ENCODE data around the gene CCDC171.

CCDC171 gene

GRCh38 chr9:15885464-15885863, 332.6 kb downstream of the CCDC171 start:
- Histone ChIP-seq H3K27me3 (ENCODE audit: low read depth, low read length) (no peaks in the 10 kb centered on the region), H3K36me3 (replicated peaks; ENCODE audit: low read depth, low read length) (no peaks in the 10 kb centered on the region), H3K79me2 (ENCODE audit: low read length) (no peaks in the 10 kb centered on the region), H4K20me1 (ENCODE audit: insufficient read depth, low read length) (no peaks in the 10 kb centered on the region), H3K9me3 (ENCODE audit: insufficient read depth, low read length) (no peaks in the 10 kb centered on the region), H3K4me1 (ENCODE audit: low read length) (no peaks in the 10 kb centered on the region), H3K9ac (ENCODE audit: low read length) (no peak overlapping the region), H2AFZ (ENCODE audit: low read depth, low read length) (no peak overlapping the region), H3K4me3 (ENCODE audit: low read length) (no peak overlapping the region), H3K4me2 (ENCODE audit: low read length) (no peak overlapping the region), H3K27ac (ENCODE audit: low read length) (no peak overlapping the region)
- TF ChIP-seq CTCF (IDR thresholded peaks at IDR 0.05; ENCODE audit: low read depth, low read length) (no peak), EZH2phosphoT487 (IDR thresholded peaks at IDR 0.05; ENCODE audit: low read depth) (no peak)

GRCh38 chr9:15889555-15889954, 336.7 kb downstream of the CCDC171 start:
- Histone ChIP-seq H3K9me3 (ENCODE audit: insufficient read depth, low read length) (no peaks in the 10 kb centered on the region), H3K79me2 (ENCODE audit: low read length) (no peaks in the 10 kb centered on the region), H3K27me3 (ENCODE audit: low read depth, low read length) (no peaks in the 10 kb centered on the region), H3K36me3 (replicated peaks; ENCODE audit: low read depth, low read length) (no peaks in the 10 kb centered on the region), H3K4me2 (ENCODE audit: low read length) (no peak overlapping the region), H4K20me1 (ENCODE audit: insufficient read depth, low read length) (no peaks in the 10 kb centered on the region), H3K9ac (ENCODE audit: low read length) (no peak overlapping the region), H3K4me3 (ENCODE audit: low read length) (no peak overlapping the region), H3K4me1 (ENCODE audit: low read length) (no peaks in the 10 kb centered on the region), H2AFZ (ENCODE audit: low read depth, low read length) (no peak overlapping the region), H3K27ac (ENCODE audit: low read length) (no peak overlapping the region)
- TF ChIP-seq EZH2phosphoT487 (IDR thresholded peaks at IDR 0.05; ENCODE audit: low read depth) (no peak), CTCF (IDR thresholded peaks at IDR 0.05; ENCODE audit: low read depth, low read length) (no peak)

GRCh38 chr9:15901572-15901971, 348.7 kb downstream of the CCDC171 start:
- H3K9ac ChIP-seq (ENCODE audit: low read length): no peak overlapping the region
- no peaks in the 10 kb centered on the region for H3K4me1 ChIP-seq (ENCODE audit: low read length)
- H3K79me2 ChIP-seq (ENCODE audit: low read length): no peaks in the 10 kb centered on the region
- H4K20me1 ChIP-seq (ENCODE audit: insufficient read depth, low read length): no peaks in the 10 kb centered on the region
- no peak overlapping the region for H3K4me3 ChIP-seq (ENCODE audit: low read length)
- no peaks in the 10 kb centered on the region for H3K27me3 ChIP-seq (ENCODE audit: low read depth, low read length)
- H3K36me3 ChIP-seq (replicated peaks; ENCODE audit: low read depth, low read length): no peaks in the 10 kb centered on the region
- H2AFZ ChIP-seq (ENCODE audit: low read depth, low read length): no peak overlapping the region
- no peaks in the 10 kb centered on the region for H3K9me3 ChIP-seq (ENCODE audit: insufficient read depth, low read length)
- no peak overlapping the region for H3K4me2 ChIP-seq (ENCODE audit: low read length)
- TF ChIP-seq CTCF (IDR thresholded peaks at IDR 0.05; ENCODE audit: low read depth, low read length): no peak
- TF ChIP-seq EZH2phosphoT487 (IDR thresholded peaks at IDR 0.05; ENCODE audit: low read depth): no peak
- H3K27ac ChIP-seq (ENCODE audit: low read length): no peak overlapping the region

- Histone ChIP-seq H3K9ac (ENCODE audit: low read length) (no peak overlapping the region), H3K9me3 (ENCODE audit: insufficient read depth, low read length) (no peaks in the 10 kb centered on the region), H3K79me2 (ENCODE audit: low read length) (no peaks in the 10 kb centered on the region), H3K4me3 (ENCODE audit: low read length) (no peak overlapping the region), H3K4me2 (ENCODE audit: low read length) (no peak overlapping the region), H3K4me1 (ENCODE audit: low read length) (no peaks in the 10 kb centered on the region), H3K27ac (ENCODE audit: low read length) (no peak overlapping the region), H4K20me1 (ENCODE audit: insufficient read depth, low read length) (no peaks in the 10 kb centered on the region), H2AFZ (ENCODE audit: low read depth, low read length) (no peak overlapping the region), H3K36me3 (replicated peaks; ENCODE audit: low read depth, low read length) (no peaks in the 10 kb centered on the region), H3K27me3 (ENCODE audit: low read depth, low read length) (no peaks in the 10 kb centered on the region)
- TF ChIP-seq CTCF (IDR thresholded peaks at IDR 0.05; ENCODE audit: low read depth, low read length) (no peak), EZH2phosphoT487 (IDR thresholded peaks at IDR 0.05; ENCODE audit: low read depth) (no peak)
Measured at GRCh38 chr9:15909297-15909696, 356.5 kb downstream of the CCDC171 start.
